Kidney tubule cell (primary cell): Measurements from ENCODE around the gene SLC30A2.

ENCODE experiments used
- DNase-seq: peaks from one replicate; pipeline ENCODE4 v3.0.0-alpha.2; 2018; ENCODE audit warnings: low spot score

SLC30A2 gene

GRCh38 chr1:26021647-26022403 is 24.1 kb downstream of the SLC30A2 start, which contains the start of gene EXTL1:
EXTL1 (plus strand) TSS chr1:26021775; CDS start chr1:26022647, 872 bp downstream.
- no peak for DNase-seq

- DNase-seq, result peak; percentile 33
Observed at GRCh38 chr1:26020941-26021646, 24.8 kb downstream of the SLC30A2 start.

- no peak for DNase-seq
Observed at GRCh38 chr1:26020330-26020768, 25.6 kb downstream of the SLC30A2 start.

GRCh38 chr1:26019641-26020315 is 26.1 kb downstream of the SLC30A2 start:
- peak; percentile 26 for DNase-seq

- DNase-seq, result no peak
Observed at GRCh38 chr1:26017606-26018005, 28.3 kb downstream of the SLC30A2 start.

GRCh38 chr1:26016953-26017545 is 28.9 kb downstream of the SLC30A2 start:
- no peak for DNase-seq

- DNase-seq, result peak; percentile 28
Observed at GRCh38 chr1:26016258-26016952, 29.5 kb downstream of the SLC30A2 start.

GRCh38 chr1:26015358-26015757 is 30.6 kb downstream of the SLC30A2 start:
- DNase-seq, result no peak

- no peak for DNase-seq
Observed at GRCh38 chr1:26014179-26014578, 31.7 kb downstream of the SLC30A2 start.

GRCh38 chr1:26012864-26013263 is 33.1 kb downstream of the SLC30A2 start:
- DNase-seq, result no peak

- no peak for DNase-seq
Observed at GRCh38 chr1:26010825-26011224, 35.1 kb downstream of the SLC30A2 start.

GRCh38 chr1:26009796-26010447 is 36.0 kb downstream of the SLC30A2 start:
- no peak for DNase-seq

- DNase-seq, result no peak
Observed at GRCh38 chr1:26006710-26007109, 39.2 kb downstream of the SLC30A2 start.

GRCh38 chr1:26005434-26006105 is 40.3 kb downstream of the SLC30A2 start:
- no peak for DNase-seq

GRCh38 chr1:26003756-26004155 is 42.2 kb downstream of the SLC30A2 start:
- no peak for DNase-seq

- DNase-seq, result no peak
Observed at GRCh38 chr1:26003262-26003661, 42.7 kb downstream of the SLC30A2 start.

GRCh38 chr1:25999041-25999800 is 46.7 kb downstream of the SLC30A2 start:
- DNase-seq, result no peak

GRCh38 chr1:25997828-25998761 is 47.8 kb downstream of the SLC30A2 start, which contains the start of gene PAFAH2:
PAFAH2 (minus strand) TSS chr1:25998063; CDS start chr1:25990816, 7,247 bp downstream.
- peak; percentile 99 for DNase-seq
